Natural killer cell (primary cell): ENCODE measurements around the gene ZNF701. TPM values are rescaled to one million over a fixed set of nuclear protein-coding genes. Genes with fewer than 3 reads are reported as not detected.
A peak's percentile ranks its signal among the peaks of the same experiment; 100 is the strongest.
"Not testable (repeated sequence)": the region's sequence is repeated elsewhere in the genome, so short reads cannot be mapped to it uniquely, and the experiment has no call there.

ENCODE experiments used
- ATAC-seq, 3 donors: fragments of 150-1000 bp in 2 of 3; fragments of 200-7000 bp in 1 of 3; cut with Tn5 transposase; 1 replicate in 1 of 3; 2 replicates in 2 of 3; pipeline ENCODE4 v1.10.0; 2021; ENCODE audit warnings: mild to moderate bottlenecking in 2 of 3, moderate library complexity in 2 of 3
- DNase-seq, 2 donors: peaks; one replicate each; pipeline versions ENCODE4 v3.0.0 to v3.0.0-alpha.2; 2013 to 2021; ENCODE audit warnings: mixed read lengths in 1 of 2
- H3K27ac ChIP-seq: one replicate; pipeline ENCODE4 v1.5.1; 2013; ENCODE audit warnings: mild to moderate bottlenecking, low read length
- H3K27me3 ChIP-seq: one replicate; pipeline ENCODE4 v1.6.1; 2013; ENCODE audit warnings: low read length; ENCODE audit not compliant: control insufficient read depth, insufficient read depth
- H3K36me3 ChIP-seq: one replicate; pipeline ENCODE4 v1.6.1; 2013; ENCODE audit warnings: low read length; ENCODE audit not compliant: control insufficient read depth, insufficient read depth
- H3K4me1 ChIP-seq: one replicate; pipeline ENCODE4 v1.6.1; 2013; ENCODE audit warnings: low read length; ENCODE audit not compliant: control insufficient read depth, insufficient read depth
- H3K4me3 ChIP-seq: one replicate; pipeline ENCODE4 v1.5.1; 2013; ENCODE audit warnings: low read length
- H3K9me3 ChIP-seq: one replicate; pipeline ENCODE4 v1.6.1; 2013; ENCODE audit warnings: low read length; ENCODE audit not compliant: control insufficient read depth, insufficient read depth
- H3K27ac Mint-ChIP-seq, 2 donors: one replicate each; pipeline ENCODE4 v1.8.0; 2022; ENCODE audit warnings: mild to moderate bottlenecking in 2 of 2, mixed read lengths in 2 of 2, moderate library complexity in 1 of 2
- H3K27me3 Mint-ChIP-seq, 2 donors: one replicate each; pipeline ENCODE4 v1.8.0; 2022; ENCODE audit warnings: low read depth in 2 of 2, mixed read lengths in 2 of 2
- H3K36me3 Mint-ChIP-seq: one replicate; pipeline ENCODE4 v1.8.0; 2022; ENCODE audit warnings: mixed read lengths
- H3K4me1 Mint-ChIP-seq, 2 donors: one replicate each; pipeline ENCODE4 v1.8.0; 2022; ENCODE audit warnings: mixed read lengths in 2 of 2
- H3K4me3 Mint-ChIP-seq: one replicate; pipeline ENCODE4 v1.8.0; 2022; ENCODE audit warnings: mild to moderate bottlenecking, moderate library complexity, mixed read lengths
- H3K9me3 Mint-ChIP-seq, 2 donors: one replicate each; pipeline ENCODE4 v1.8.0; 2022; ENCODE audit warnings: mixed read lengths in 2 of 2
- WGBS: methylation state at CpG from one replicate; pipeline ENCODE4 v1.1.7; 2013; ENCODE audit warnings: missing lambda C conversion rate; ENCODE audit not compliant: insufficient coverage; 5-methylcytosine and 5-hydroxymethylcytosine counted together
- intact Hi-C: fragments of 100-400 bp; cut with micrococcal nuclease; formaldehyde crosslinking; loops from one replicate; pipeline ENCODE4 v1.14.2; 2022
- total RNA-seq, 4 donors: library from RNA; stranded (reverse); fragments of 120-200 nt in 1 of 4; gene quantifications; one replicate each; pipeline versions ENCODE4 v1.2.3 to v1.2.4, GENCODE V29; 2013 to 2022
- TF ChIP-seq, protein P1 (sequence below): fragments of 200-600 bp; IDR thresholded peaks from one replicate; pipeline ENCODE4 v1.8.0; 2022; ENCODE audit warnings: antibody characterized with exemption

Gene ZNF701
- total RNA-seq, 3 donors from 2014 or later (not counting 1 experiment from before 2014, with no cell fraction given): 27.4 to 41.2 (median 28.4) TPM

DNA sequence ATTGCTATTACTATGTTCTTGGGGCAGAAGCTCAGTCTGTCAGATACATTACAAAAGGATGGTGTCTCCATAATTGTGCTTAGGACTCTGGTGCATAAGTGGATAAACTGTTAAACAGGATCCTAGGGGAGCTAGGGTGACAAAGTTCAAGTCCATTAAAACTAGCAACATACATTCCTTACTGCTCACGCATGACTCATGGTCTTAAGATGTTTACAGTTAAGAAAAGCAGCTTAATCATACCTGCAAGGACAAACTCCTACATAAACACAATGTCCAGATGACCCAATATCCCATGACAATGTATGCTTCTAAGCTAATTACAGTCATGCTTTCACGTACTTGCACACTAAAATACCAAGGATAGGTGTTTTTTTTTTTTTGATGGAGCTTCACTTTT is 3.5 kb upstream of the ZNF701 start:
- peaks cover 24% of the 10 kb centered on the region for H3K36me3 Mint-ChIP-seq
- Histone ChIP-seq H3K4me1 (peaks cover 12% of the 10 kb centered on the region), H3K27me3 (no peaks in the 10 kb centered on the region), H3K36me3 (peaks cover 6% of the 10 kb centered on the region), H3K9me3 (peaks cover 52% of the 10 kb centered on the region), H3K4me3 (no peak overlapping the region), H3K27ac (no peak overlapping the region)
- H3K4me3 Mint-ChIP-seq: no peak overlapping the region
- peaks cover 2 to 9% of the 10 kb centered on the region in 2 donors for H3K9me3 Mint-ChIP-seq
- intact Hi-C loops: no loop called here
- no peak for DNase-seq
- 100% methylated on average over 1 of the region's 2 CpGs for WGBS
- no peaks in the 10 kb centered on the region for H3K27me3 Mint-ChIP-seq
- no peak overlapping the region for H3K27ac Mint-ChIP-seq
- no peak for ATAC-seq
- TF ChIP-seq, protein P1, sequence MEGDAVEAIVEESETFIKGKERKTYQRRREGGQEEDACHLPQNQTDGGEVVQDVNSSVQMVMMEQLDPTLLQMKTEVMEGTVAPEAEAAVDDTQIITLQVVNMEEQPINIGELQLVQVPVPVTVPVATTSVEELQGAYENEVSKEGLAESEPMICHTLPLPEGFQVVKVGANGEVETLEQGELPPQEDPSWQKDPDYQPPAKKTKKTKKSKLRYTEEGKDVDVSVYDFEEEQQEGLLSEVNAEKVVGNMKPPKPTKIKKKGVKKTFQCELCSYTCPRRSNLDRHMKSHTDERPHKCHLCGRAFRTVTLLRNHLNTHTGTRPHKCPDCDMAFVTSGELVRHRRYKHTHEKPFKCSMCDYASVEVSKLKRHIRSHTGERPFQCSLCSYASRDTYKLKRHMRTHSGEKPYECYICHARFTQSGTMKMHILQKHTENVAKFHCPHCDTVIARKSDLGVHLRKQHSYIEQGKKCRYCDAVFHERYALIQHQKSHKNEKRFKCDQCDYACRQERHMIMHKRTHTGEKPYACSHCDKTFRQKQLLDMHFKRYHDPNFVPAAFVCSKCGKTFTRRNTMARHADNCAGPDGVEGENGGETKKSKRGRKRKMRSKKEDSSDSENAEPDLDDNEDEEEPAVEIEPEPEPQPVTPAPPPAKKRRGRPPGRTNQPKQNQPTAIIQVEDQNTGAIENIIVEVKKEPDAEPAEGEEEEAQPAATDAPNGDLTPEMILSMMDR: no peak
- peaks cover 13 to 19% of the 10 kb centered on the region in 2 donors for H3K4me1 Mint-ChIP-seq

DNA sequence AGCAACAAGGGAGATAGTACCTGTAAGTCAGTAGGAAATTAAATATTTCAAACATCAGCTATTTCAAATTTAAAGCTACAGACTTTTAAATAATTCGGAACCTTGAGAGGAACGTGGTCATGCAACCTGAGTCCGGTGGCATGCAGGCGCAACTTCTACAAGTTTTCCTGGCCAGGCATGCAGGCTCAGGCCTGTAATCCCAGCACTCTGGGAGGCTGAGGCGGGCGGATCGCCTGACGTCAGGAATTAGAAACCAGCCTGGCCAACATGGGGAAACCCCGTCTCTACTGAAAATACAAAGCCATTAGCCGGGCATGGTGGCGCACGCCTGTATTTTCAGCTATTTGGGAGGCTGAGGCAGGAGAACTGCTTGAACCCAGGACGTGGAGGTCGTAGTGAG is 2.2 kb upstream of the ZNF701 start:
- Histone ChIP-seq H3K27me3 (no peaks in the 10 kb centered on the region), H3K36me3 (peaks cover 13% of the 10 kb centered on the region), H3K9me3 (peaks cover 40% of the 10 kb centered on the region), H3K27ac (no peak overlapping the region), H3K4me1 (peaks cover 12% of the 10 kb centered on the region), H3K4me3 (no peak overlapping the region)
- 98% methylated on average over 14 of the region's 14 CpGs for WGBS
- Mint-ChIP-seq H3K27me3 (no peaks in the 10 kb centered on the region), H3K4me3 (no peak overlapping the region), H3K36me3 (peaks cover 21% of the 10 kb centered on the region), H3K27ac (no peak overlapping the region), H3K4me1 (peaks cover 22 to 29% of the 10 kb centered on the region in 2 donors), H3K9me3 (peaks cover 1 to 9% of the 10 kb centered on the region in 2 donors)
- TF ChIP-seq, protein P1: no peak
- ATAC-seq (no peak), DNase-seq (no peak)
- intact Hi-C loops: no loop called here

DNA sequence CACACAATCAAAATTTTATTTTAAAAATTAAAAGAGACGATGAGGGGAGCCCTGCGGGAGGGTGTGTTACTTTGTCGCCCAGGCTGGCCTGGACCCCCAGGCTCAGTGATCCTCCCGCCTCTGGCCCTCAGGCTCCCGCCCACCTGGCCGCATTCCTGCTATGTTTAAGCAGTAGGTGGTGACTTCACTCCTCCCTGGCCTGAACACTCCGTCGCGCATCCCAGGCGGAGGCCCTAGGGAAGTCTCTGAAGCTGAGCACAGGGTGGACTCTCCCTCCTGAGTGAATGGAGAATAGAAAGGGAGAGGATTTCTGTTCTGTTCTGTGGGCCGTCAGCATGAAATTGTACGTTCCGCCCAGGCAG is 468 bp upstream of the ZNF701 start:
- H3K27ac Mint-ChIP-seq: peak overlapping the region; percentile 91 to 94
- intact Hi-C loops, DNase-seq, H3K27me3 ChIP-seq, H3K9me3 Mint-ChIP-seq, H3K27me3 Mint-ChIP-seq: not testable (repeated sequence)
- peaks cover 24% of the 10 kb centered on the region for H3K9me3 ChIP-seq
- 27% methylated on average over 13 of the region's 13 CpGs for WGBS
- peak in 2 of 3 donors; percentile 2 for ATAC-seq
- H3K4me3 ChIP-seq: peak overlapping the region; percentile 91
- peaks cover 12% of the 10 kb centered on the region for H3K4me1 ChIP-seq
- peak overlapping the region; percentile 99 for H3K4me3 Mint-ChIP-seq
- peak overlapping the region; percentile 51 for H3K27ac ChIP-seq
- peaks cover 17% of the 10 kb centered on the region for H3K36me3 Mint-ChIP-seq
- H3K36me3 ChIP-seq: peaks cover 20% of the 10 kb centered on the region
- H3K4me1 Mint-ChIP-seq: peaks cover 32 to 39% of the 10 kb centered on the region in 2 donors

DNA sequence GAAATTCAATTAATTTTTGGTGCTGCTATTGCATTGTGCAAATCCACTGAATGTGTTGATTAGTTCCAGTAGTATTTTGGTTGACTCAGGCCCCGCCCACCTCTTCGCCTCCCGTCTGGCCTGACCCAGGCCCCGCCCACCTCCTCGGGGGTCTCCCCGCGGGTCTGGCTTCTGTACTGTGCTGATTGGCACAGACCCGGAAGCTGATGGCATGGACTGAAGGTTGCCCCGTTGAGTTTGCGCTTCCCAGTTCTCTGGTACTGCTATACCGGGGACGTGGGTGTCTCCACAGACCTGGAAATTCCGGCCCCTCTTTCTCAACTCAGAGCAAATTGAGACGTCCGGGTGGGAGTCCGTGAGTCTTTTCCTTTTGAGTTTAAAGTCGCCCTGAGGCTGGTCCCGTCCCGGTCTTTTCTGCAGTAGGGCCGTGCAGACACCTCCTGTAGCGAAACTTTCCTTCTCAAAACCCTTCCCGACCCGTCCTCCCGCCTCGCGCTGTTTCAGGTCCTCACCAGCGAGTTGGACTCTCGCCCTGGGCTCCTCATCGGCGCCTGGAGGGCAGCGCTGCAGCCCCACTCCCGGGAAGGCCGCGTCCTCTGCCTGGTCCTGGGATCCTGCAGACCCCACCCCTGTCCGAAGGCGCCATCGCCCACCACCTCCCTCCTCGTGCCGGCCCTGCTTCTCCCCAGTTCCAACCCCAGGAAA is 14.8 kb downstream of the ZNF701 start:
- peaks cover 0 to 5% of the 10 kb centered on the region in 2 donors for H3K4me1 Mint-ChIP-seq
- no peaks in the 10 kb centered on the region for H3K27me3 Mint-ChIP-seq
- H3K9me3 Mint-ChIP-seq: peaks cover 2 to 6% of the 10 kb centered on the region in 2 donors
- Histone ChIP-seq H3K9me3 (peaks cover 52% of the 10 kb centered on the region), H3K27ac (no peak overlapping the region), H3K27me3 (no peaks in the 10 kb centered on the region), H3K4me3 (no peak overlapping the region), H3K4me1 (no peaks in the 10 kb centered on the region), H3K36me3 (peaks cover 32% of the 10 kb centered on the region)
- H3K4me3 Mint-ChIP-seq: no peak overlapping the region
- ATAC-seq (no peak), DNase-seq (no peak)
- TF ChIP-seq, protein P1: no peak
- WGBS: 95% methylated on average over 39 of the region's 39 CpGs
- H3K36me3 Mint-ChIP-seq: peaks cover 30% of the 10 kb centered on the region
- no peak overlapping the region for H3K27ac Mint-ChIP-seq
- intact Hi-C loops: no loop called here
